ENCODE measurements around the gene CELSR3.

CELSR3 gene

GRCh38 chr3:48660800-48661400 is 1.8 kb downstream of the CELSR3 start:
- no peak for DNase-seq

GRCh38 chr3:48656841-48657281 is 5.8 kb downstream of the CELSR3 start:
- DNase-seq: peak; percentile 37

GRCh38 chr3:48656061-48656840 is 6.4 kb downstream of the CELSR3 start:
- peak; percentile 86 for DNase-seq

GRCh38 chr3:48655606-48656005 is 7.1 kb downstream of the CELSR3 start:
- peak; percentile 61 for DNase-seq

GRCh38 chr3:48655063-48655462 is 7.6 kb downstream of the CELSR3 start:
- no peak for DNase-seq

GRCh38 chr3:48652923-48653715 is 9.6 kb downstream of the CELSR3 start:
- no peak for DNase-seq

- no peak for DNase-seq
Observed at GRCh38 chr3:48651771-48652170, 10.9 kb downstream of the CELSR3 start.

GRCh38 chr3:48650723-48651122 is 12.0 kb downstream of the CELSR3 start:
- DNase-seq: no peak

- no peak for DNase-seq
Observed at GRCh38 chr3:48648188-48648850, 14.4 kb downstream of the CELSR3 start.

- no peak for DNase-seq
Observed at GRCh38 chr3:48647714-48648113, 15.0 kb downstream of the CELSR3 start.

GRCh38 chr3:48644898-48645760 is 17.6 kb downstream of the CELSR3 start:
- no peak for DNase-seq

- DNase-seq: no peak
Observed at GRCh38 chr3:48642605-48643004, 20.1 kb downstream of the CELSR3 start.

- DNase-seq: no peak
Observed at GRCh38 chr3:48641396-48641795, 21.3 kb downstream of the CELSR3 start.

GRCh38 chr3:48639944-48640606 is 22.6 kb downstream of the CELSR3 start:
- no peak for DNase-seq

- DNase-seq: no peak
Observed at GRCh38 chr3:48637305-48637704, 25.4 kb downstream of the CELSR3 start.

GRCh38 chr3:48636149-48636655 is 26.5 kb downstream of the CELSR3 start:
- no peak for DNase-seq

- peak; percentile 93 for DNase-seq
Observed at GRCh38 chr3:48635222-48636021, 27.3 kb downstream of the CELSR3 start, which contains the start of gene SLC26A6. TSS of gene SLC26A6 (minus strand) at chr3:48635461. CDS start at chr3:48635393, 68 bp downstream.

- peak; percentile 67 for DNase-seq
Observed at GRCh38 chr3:48634661-48635221, 27.9 kb downstream of the CELSR3 start.

GRCh38 chr3:48633743-48634142 is 28.9 kb downstream of the CELSR3 start:
- DNase-seq: no peak

GRCh38 chr3:48633256-48633655 is 29.4 kb downstream of the CELSR3 start:
- DNase-seq: no peak

Data from activated CD8-positive, alpha-beta memory T cell treated with anti-CD3 and anti-CD28 coated beads, Interleukin-2, amount 50 U/mL, for 4 hours (primary cell).